ENCODE measurements around the gene MAPKAP1. TPM values are rescaled to one million over a fixed set of nuclear protein-coding genes. Genes with fewer than 3 reads are reported as not detected.

The MAPKAP1 gene
- polyA plus RNA-seq, 1 donor from 2014 or later: 57.5 TPM

GRCh38 chr9:125591245-125591644 is 115.8 kb downstream of the MAPKAP1 start:
- Histone ChIP-seq H3K27me3 (ENCODE audit: insufficient read depth, low read depth, low read length) (no peaks in the 10 kb centered on the region), H3K4me3 (ENCODE audit: low read length) (no peak overlapping the region), H3K9me2 (ENCODE audit: insufficient read depth, low read length) (no peaks in the 10 kb centered on the region), H3K36me3 (ENCODE audit: insufficient read depth, low read length) (no peaks in the 10 kb centered on the region), H4K20me1 (ENCODE audit: insufficient read depth) (no peaks in the 10 kb centered on the region), H3K9ac (ENCODE audit: low read length) (no peak overlapping the region), H2AFZ (ENCODE audit: low read depth, low read length) (no peak overlapping the region), H3K4me2 (ENCODE audit: low read length) (no peak overlapping the region), H3K9me3 (ENCODE audit: low read length) (no peaks in the 10 kb centered on the region), H3K27ac (ENCODE audit: low read length) (no peak overlapping the region), H3K79me2 (replicated peaks; ENCODE audit: insufficient read depth, low read length) (no peaks in the 10 kb centered on the region), H3F3A (ENCODE audit: insufficient read depth, low read length, poor library complexity, severe bottlenecking) (no peaks in the 10 kb centered on the region)
- TF ChIP-seq MXI1 (conservative IDR thresholded peaks at IDR 0.05; ENCODE audit: poor library complexity, severe bottlenecking) (no peak), EP300 (conservative IDR thresholded peaks at IDR 0.05; ENCODE audit: poor library complexity, severe bottlenecking) (no peak), TAF1 (IDR thresholded peaks at IDR 0.05; ENCODE audit: low read depth) (no peak), REST (IDR thresholded peaks at IDR 0.05; ENCODE audit: borderline replicate concordance) (no peak), RAD21 (conservative IDR thresholded peaks at IDR 0.05) (no peak)

- Histone ChIP-seq H3K9me2 (ENCODE audit: insufficient read depth, low read length) (no peaks in the 10 kb centered on the region), H3K4me2 (ENCODE audit: low read length) (no peak overlapping the region), H2AFZ (ENCODE audit: low read depth, low read length) (no peak overlapping the region), H3K36me3 (ENCODE audit: insufficient read depth, low read length) (no peaks in the 10 kb centered on the region), H4K20me1 (ENCODE audit: insufficient read depth) (no peaks in the 10 kb centered on the region), H3K9ac (ENCODE audit: low read length) (no peak overlapping the region), H3K27me3 (ENCODE audit: insufficient read depth, low read depth, low read length) (no peaks in the 10 kb centered on the region), H3F3A (ENCODE audit: insufficient read depth, low read length, poor library complexity, severe bottlenecking) (no peaks in the 10 kb centered on the region), H3K9me3 (ENCODE audit: low read length) (no peaks in the 10 kb centered on the region), H3K4me3 (ENCODE audit: low read length) (no peak overlapping the region), H3K27ac (ENCODE audit: low read length) (no peak overlapping the region), H3K79me2 (replicated peaks; ENCODE audit: insufficient read depth, low read length) (no peaks in the 10 kb centered on the region)
- TF ChIP-seq RAD21 (conservative IDR thresholded peaks at IDR 0.05) (no peak), TAF1 (IDR thresholded peaks at IDR 0.05; ENCODE audit: low read depth) (no peak), SMC3 (conservative IDR thresholded peaks at IDR 0.05; ENCODE audit: poor library complexity) (no peak), POLR2AphosphoS5 (IDR thresholded peaks at IDR 0.05) (no peak), EP300 (conservative IDR thresholded peaks at IDR 0.05; ENCODE audit: poor library complexity, severe bottlenecking) (no peak), CTCF (IDR thresholded peaks at IDR 0.05; ENCODE audit: poor library complexity, severe bottlenecking) (no peak), EZH2 (IDR thresholded peaks at IDR 0.05; ENCODE audit: borderline replicate concordance, insufficient read depth, low read length, poor library complexity, severe bottlenecking) (no peak), REST (IDR thresholded peaks at IDR 0.05; ENCODE audit: borderline replicate concordance) (no peak)
Measured at GRCh38 chr9:125589287-125589686, 117.7 kb downstream of the MAPKAP1 start.
